ENCODE results near the gene CALML5. TPM values are rescaled to one million over a fixed set of nuclear protein-coding genes. Genes with fewer than 3 reads are reported as not detected.
A peak's percentile ranks its signal among the peaks of the same experiment; 100 is the strongest.

Gene CALML5
- total and polyA plus RNA-seq, 9 of the 15 experiments (the other 6 are each of a cell fraction or from before 2014, with no cell fraction given), result not detected

GRCh38 chr10:5546891-5547680 is 47.7 kb upstream of the CALML5 start (continued):
- TF ChIP-seq CEBPB (tag; IDR thresholded peaks at IDR 0.05), result peak; percentile 59
- 0 out of 2 replicates have a peak, but pooled peaks have one; percentile 32 for TF ChIP-seq ZNF143 (CRISPR knock-in tag; IDR thresholded peaks at IDR 0.05)
- TF ChIP-seq KLF10 (CRISPR knock-in tag; IDR thresholded peaks at IDR 0.05), result no peak
- TF ChIP-seq CBFA2T3 (IDR thresholded peaks at IDR 0.05), result 0 out of 2 replicates have a peak, but pooled peaks have one; percentile 18
- no peak for TF ChIP-seq CBX5 (IDR thresholded peaks at IDR 0.05; ENCODE audit: borderline replicate concordance, low read depth)
- no peak for TF ChIP-seq NEUROD1 (IDR thresholded peaks at IDR 0.05; ENCODE audit: borderline replicate concordance, low read depth, low read length, partially characterized antibody)
- TF ChIP-seq KAT7 (CRISPR knock-in tag; IDR thresholded peaks at IDR 0.05; ENCODE audit: borderline replicate concordance), result peak; percentile 58; the same call in 1 of the 2 replicates

GRCh38 chr10:5545778-5546710 is 46.7 kb upstream of the CALML5 start:
- no peak for FAIRE-seq
- no TSS peak for BruUV-seq (replicated peaks)
- ATAC-seq, result peak; percentile 50
- Histone ChIP-seq H3K4me1 (replicated peaks in 1 of 2; ENCODE audit: control insufficient read depth in 2 of 2, insufficient read depth in 2 of 2, low read length in 2 of 2) (peaks cover 46 to 65% of the 10 kb centered on the region in 2 experiments), H3K9me3 (replicated peaks; ENCODE audit: control insufficient read depth, insufficient read depth, low read depth, low read length) (no peaks in the 10 kb centered on the region), H3K4me3 (no peak overlapping the region), H3K9me1 (ENCODE audit: control insufficient read depth, insufficient read depth, low read length) (no peaks in the 10 kb centered on the region), H2AFZ (ENCODE audit: low read depth, low read length) (peak overlapping the region; percentile 93), H3K27ac (ENCODE audit: extremely low read depth, low read depth, low read length) (peak overlapping the region; percentile 45; the same call in 2 of the 3 replicates), H3K79me2 (ENCODE audit: control insufficient read depth, insufficient read depth, low read length) (no peaks in the 10 kb centered on the region), H3K27me3 (ENCODE audit: control insufficient read depth in 2 of 2, insufficient read depth in 2 of 2, low read length in 2 of 2) (no peaks in the 10 kb centered on the region), H3K4me2 (ENCODE audit: insufficient read depth, low read length) (no peak overlapping the region), H3K9ac (ENCODE audit: insufficient read depth in 1 of 2, low read depth in 2 of 2, low read length in 2 of 2) (peak overlapping the region; percentile 21 to 84; a peak in 3 of 4 replicates), H4K20me1 (replicated peaks; ENCODE audit: control insufficient read depth, insufficient read depth, low read length) (no peaks in the 10 kb centered on the region), H3K36me3 (ENCODE audit: control insufficient read depth, insufficient read depth, low read length) (no peaks in the 10 kb centered on the region)
- POLR2A ChIA-PET, result interaction anchor here (0.7 to 0.8 kb wide), 2 partner anchors 82 to 83 kb away, joined by 3 read pairs; no protein-coding TSS in a partner anchor
- intact Hi-C loops (cut with micrococcal nuclease) (loop anchor here (5.0 kb wide), 1 partner anchor 64 kb away; no protein-coding TSS in a partner anchor), in situ Hi-C loops (cut with MboI) (no loop called here)
- CTCF ChIA-PET (ENCODE audit: low intra/inter-chr PET ratio), result no interaction called here
- 54% methylated on average over 23 of the region's 23 CpGs for WGBS (ENCODE audit: insufficient coverage, low coverage, missing lambda C conversion rate)
- peak; percentile 38 to 66 (median 48) for DNase-seq (ENCODE audit: extremely low read depth in 1 of 4, low spot score in 3 of 4)
- TF ChIP-seq RBM14 (IDR thresholded peaks at IDR 0.05; ENCODE audit: borderline replicate concordance, insufficient read depth, low read depth, low read length) (no peak), ARID3B (CRISPR knock-in tag; IDR thresholded peaks at IDR 0.05; ENCODE audit: borderline replicate concordance) (no peak), ZBTB17 (CRISPR knock-in tag; IDR thresholded peaks at IDR 0.05) (no peak), FOSL1 (tag; conservative IDR thresholded peaks at IDR 0.05) (peak; percentile 76; the same call in 1 of the 2 replicates), TBL1XR1 (IDR thresholded peaks at IDR 0.05; ENCODE audit: low read length in 2 of 2) (no peak), TBP (optimal IDR thresholded peaks at IDR 0.05; ENCODE audit: low read depth, low read length) (no peak), CGGBP1 (CRISPR knock-in tag; IDR thresholded peaks at IDR 0.05) (no peak)
